GM12874 (cell line): ENCODE measurements around the gene ZNF407.

ENCODE experiments used
- TF ChIP-seq, protein P1 (sequence below): IDR thresholded peaks from 2 replicates; pipeline ENCODE4 v1.5.1; 2011; ENCODE audit warnings: low read depth, mild to moderate bottlenecking, control low read depth, low read length, moderate library complexity; ENCODE audit not compliant: insufficient read depth

ZNF407 gene

GRCh38 chr18:74869904-74870863 lies 272.5 kb downstream of the ZNF407 start:
- TF ChIP-seq, protein P1, sequence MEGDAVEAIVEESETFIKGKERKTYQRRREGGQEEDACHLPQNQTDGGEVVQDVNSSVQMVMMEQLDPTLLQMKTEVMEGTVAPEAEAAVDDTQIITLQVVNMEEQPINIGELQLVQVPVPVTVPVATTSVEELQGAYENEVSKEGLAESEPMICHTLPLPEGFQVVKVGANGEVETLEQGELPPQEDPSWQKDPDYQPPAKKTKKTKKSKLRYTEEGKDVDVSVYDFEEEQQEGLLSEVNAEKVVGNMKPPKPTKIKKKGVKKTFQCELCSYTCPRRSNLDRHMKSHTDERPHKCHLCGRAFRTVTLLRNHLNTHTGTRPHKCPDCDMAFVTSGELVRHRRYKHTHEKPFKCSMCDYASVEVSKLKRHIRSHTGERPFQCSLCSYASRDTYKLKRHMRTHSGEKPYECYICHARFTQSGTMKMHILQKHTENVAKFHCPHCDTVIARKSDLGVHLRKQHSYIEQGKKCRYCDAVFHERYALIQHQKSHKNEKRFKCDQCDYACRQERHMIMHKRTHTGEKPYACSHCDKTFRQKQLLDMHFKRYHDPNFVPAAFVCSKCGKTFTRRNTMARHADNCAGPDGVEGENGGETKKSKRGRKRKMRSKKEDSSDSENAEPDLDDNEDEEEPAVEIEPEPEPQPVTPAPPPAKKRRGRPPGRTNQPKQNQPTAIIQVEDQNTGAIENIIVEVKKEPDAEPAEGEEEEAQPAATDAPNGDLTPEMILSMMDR = no peak

- TF ChIP-seq, protein P1 = no peak
These were observed 273.3 kb downstream of the ZNF407 start for GRCh38 chr18:74870950-74871349.

DNA sequence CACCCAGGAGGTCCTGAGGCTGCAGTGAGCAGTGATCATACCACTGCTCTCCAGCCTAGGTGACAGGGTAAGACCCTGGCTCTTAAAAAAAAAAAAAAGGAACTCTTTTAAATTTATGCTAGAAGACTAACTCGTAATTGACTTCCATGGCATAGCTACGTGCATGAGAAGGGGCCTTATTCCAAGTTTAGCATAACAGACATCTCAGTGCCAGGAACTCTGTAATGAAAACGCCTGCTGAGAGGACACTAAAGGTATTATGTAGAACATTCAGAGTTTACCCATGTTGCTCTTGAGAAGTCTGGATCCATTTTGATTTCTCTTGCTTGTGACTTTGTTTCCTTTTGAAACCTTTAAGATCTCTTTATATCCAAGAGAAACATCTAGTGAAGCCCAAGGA lies 276.0 kb downstream of the ZNF407 start:
- TF ChIP-seq, protein P1 = no peak

DNA sequence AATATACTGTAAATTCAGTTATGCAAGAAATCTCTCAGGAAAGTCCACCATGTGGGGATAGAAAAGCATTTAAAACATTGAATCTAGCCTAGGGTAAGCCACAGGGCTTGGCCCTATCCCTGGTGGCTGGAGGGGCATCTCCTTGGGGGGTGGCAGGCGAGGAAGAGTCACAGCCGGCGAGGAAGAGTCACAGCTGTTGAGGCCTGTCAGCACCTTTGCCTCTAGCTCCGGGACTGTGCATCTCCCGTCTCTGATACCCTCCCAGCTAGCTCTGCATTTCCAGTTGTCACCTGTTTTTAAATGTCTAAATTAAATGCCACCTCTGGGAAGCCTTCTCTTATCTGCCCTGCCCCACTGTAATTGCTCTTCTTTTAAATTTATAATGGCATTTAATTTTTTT lies 276.7 kb downstream of the ZNF407 start:
- TF ChIP-seq, protein P1 = no peak

DNA sequence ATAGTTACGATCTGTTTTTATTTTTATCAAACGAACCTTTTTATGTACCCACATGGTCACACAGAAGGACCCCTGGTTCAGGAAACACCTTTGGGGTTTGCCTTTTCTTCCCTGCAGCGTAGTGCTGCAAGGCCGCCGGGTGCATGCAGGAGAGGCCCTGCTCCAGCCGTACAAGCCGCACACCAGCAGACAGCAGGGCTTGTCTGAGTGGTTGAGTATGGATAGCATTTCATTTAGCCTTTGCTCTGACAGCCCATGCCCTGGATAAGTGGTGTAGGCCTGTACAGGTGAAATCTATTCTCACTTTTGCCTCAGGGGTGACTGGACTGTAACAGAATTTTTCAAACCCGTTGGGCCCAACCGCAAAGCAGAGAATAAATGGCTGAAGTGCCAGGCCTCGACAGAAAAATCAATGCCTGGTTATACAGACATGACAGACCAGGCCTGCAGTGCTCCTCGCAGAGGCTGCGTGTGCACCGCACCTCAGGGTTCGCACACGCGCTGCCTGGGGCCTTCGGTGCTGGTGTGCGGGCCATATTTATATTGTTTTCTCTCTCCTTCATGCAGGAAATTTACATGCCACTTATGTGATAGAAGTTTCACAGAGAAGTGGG lies 279.1 kb downstream of the ZNF407 start:
- TF ChIP-seq, protein P1 = no peak

DNA sequence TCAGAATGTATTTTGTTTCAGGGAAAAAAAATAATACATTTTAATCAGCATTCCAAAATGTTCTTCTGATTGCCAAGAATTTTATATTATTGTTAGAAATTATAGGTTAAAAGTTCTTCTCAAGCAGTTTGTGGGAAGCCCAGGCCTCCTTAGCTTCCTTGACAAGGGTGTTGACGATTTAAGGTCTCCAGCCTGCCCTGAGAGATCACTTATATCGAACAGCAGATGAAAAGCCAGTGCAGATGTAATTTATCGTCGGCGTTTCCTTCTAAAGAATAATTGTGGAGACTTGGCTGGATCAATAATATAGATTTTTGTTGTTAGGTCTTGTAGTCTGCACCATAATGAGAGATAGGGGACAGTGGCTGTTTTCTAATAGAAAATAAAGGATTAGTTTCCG lies 280.6 kb downstream of the ZNF407 start:
- TF ChIP-seq, protein P1 = no peak

DNA sequence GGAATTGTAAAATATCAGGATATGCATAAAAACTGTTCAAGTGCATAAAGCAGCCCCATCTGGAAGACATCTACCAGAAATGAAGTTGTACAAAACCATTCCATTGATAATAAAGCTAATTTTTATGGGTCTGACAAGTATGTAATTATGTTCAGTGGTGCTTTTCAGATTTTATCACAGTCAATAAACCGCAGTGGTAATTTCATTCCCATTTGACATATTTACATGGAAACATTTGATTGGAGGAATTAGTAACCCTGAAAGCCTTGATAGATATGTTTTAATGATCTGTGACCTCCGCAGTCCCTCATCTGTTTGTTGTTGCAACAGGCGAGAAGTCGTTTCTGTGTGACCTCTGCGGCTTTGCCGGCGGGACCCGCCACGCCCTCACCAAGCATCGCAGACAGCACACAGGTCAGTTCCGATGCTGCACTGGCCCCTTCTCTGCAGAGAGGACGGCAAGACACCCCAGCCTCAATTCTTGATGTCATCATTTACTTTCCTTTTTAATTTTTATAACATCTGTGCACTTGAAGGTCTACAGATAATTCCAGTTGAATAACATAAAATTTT lies 283.1 kb downstream of the ZNF407 start:
- TF ChIP-seq, protein P1 = no peak
